ENCODE measurements around the gene EPHA6.

Gene EPHA6

DNA sequence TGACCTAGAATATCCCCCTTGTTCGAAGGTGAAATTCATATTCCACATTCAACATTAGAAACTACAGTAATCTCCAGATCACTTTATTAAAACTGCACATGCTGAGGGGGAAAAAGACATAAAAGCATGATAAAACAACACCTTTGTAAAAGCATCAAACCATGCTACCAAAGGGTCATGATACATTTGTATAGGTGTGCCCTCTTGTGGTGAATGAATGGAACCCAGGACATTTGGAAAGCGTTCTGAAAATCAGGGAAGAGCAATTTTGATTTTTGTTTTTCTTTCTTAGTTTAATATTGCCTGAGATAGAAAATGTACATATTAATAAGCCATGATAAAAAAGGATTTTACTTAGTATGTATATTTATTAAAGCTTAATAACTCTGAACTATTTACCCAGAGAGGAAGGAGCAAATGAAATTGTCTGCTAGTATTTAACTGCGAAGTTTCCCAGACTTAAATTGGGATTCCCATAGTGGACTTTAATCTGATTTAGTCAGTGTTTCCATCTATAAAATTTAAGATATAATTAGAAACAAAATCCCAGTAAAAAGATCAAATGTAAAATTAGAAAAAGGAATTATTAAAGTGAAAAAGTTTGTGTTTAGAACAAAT, 844.4 kb downstream of the EPHA6 start:
- DNase-seq: peak; percentile 0

DNA sequence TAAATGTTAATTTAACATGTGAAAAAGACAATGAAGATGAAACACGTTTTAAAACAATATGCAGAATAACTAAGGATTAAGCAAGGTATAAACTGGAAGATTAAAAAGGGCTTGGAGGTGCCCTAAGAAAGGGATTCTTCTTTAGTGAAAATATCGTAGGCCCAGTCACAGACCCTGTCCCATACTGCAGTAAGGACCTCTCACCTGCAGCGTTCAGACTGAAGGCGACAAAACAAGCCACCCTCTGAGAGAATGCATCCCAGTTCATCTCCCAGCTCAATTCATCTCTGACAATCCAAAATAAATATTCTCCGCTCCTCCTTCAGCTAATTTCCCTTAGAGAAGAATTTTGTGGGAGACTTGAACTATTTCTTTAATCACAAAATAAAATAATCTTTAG, 847.9 kb downstream of the EPHA6 start:
- no peak for DNase-seq

DNA sequence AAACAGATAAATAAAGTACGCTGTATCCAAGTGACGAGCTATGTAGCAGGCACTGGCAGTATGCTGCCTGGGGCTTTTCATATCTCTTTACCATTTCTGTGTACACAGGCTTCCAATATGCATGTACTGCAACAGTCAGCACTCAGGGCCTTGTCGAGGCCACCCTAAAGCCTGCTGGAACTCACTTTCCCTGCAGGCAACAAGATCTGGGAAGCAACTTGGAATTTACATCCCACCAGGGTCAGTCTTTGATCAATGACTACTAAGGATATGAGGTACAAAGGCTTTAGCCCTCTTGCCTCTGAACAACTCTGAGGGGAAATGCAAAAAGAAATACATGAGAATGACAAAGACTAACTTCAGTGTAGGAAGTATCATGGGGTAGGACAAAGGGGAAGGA, 848.4 kb downstream of the EPHA6 start:
- no peak for DNase-seq

DNA sequence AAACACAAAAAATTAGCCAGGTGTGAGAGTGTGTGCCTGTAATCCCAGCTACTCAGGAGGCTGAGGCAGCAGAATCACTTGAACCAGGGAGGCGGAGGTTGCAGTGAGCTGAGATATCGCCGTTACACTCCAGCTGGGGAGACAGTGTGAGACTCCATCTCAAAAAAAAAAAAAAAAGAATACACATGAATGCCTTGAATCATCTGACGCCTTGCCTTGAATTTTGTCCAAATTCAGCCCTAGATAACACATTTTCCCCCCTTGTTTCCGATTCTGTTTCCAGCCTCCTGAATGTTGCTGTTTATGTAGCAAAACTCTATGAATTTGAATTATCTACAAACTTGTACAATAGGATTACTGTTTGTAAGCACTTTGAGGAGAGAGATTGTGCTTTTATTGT, 851.5 kb downstream of the EPHA6 start:
- DNase-seq: no peak

DNA sequence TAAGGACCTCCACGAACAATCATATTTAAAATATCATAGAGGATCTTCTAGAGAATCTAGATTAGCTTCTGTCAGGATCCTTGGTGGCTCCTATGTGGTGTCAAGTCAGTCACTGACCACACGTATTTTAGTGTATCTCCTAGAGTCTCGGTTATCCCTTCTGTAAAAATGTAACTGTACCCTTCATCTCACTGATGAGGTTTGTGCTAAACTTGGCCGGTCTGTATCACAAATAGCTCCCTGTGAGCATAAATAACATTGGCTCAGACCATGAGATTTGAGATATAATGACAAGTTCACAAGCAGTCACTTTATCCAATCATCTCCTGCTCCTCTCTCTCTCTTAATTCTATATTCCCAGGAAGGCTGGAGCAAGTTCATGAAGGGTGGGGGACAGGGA, 856.6 kb downstream of the EPHA6 start:
- DNase-seq: no peak

DNA sequence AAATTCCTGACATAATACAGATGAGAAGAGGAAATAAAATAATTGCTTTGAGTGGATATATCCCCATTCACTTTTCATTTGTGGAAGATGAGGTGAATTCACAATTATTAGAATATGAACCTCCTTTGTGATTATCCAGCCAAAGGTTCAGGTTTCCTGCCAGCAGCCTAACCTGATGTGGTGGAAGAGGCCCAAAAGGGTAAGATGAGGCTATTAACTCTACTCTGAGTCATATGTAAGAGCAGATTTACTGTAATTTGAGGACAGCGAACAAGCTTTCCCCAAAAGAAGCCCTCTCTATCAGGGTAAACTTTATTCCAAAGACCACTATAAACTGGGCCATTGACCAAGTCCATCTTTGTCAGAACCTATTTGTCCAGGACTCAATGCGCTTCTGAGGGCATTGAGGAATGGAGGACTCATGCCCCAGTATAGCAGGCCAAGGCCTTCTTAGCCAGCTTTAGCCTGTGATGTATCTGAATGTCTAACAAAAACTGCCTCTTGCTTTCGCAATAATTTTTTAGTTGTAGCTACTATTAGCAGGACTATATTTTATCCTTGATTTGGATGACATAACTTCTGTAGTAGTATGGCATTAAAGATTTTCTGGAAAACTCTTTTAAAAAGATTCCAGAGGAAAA, 859.1 kb downstream of the EPHA6 start:
- DNase-seq: no peak

DNA sequence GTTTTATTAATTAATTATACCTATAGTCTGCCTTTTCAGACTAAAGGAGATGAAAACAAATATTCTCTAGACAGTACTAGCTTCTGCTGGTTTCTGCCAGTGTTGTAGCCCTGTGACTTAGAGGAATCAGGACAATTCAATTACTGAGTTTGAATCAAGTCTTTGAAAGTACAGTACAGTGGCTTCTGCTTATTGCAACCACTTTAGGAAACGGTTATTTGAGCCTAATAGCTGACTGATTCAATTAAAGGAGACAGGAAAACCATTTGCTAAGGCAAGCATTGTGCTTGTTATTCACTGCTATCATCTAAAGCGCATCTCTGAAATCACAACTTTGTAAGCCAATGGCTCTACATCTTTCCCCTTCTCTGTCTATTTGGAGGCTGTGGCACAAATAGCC, 860.1 kb downstream of the EPHA6 start:
- no peak for DNase-seq

DNA sequence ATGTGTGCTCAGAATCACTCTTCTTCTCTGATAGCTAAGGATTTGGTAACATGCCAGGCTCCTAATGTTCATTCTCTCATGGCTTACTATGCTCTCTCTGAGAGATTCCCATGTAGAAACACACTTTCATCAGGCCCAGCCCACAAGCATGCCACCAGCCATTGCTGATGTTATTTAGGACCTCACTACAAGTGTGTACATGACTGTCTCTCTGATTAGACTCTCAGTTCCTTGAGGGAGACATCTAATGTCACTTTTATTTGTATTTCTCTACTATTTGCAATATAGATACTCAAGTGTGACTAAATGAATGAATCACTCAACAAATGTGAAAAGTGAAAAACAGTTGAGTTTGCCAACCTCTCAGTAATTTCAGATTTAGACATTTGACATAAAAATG, 865.8 kb downstream of the EPHA6 start:
- DNase-seq: no peak

DNA sequence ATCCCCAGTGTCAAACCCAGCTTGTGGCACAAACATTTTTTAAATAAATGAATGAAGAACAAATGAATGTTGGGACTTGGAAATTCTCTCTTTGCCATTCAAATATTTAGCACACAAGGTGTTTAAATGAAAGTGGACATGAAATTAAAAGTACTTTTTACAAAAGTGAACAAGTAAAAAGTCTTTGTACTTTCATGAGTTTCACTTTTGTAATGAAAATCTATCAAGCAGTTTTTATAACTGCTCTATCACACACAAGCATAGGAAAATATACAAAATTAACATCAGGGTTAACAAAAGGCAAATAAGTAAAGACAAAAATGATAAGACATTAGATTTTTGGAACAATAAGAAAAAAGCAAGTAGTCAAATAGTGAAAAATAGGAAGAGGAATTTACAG, 866.3 kb downstream of the EPHA6 start:
- no peak for DNase-seq

DNA sequence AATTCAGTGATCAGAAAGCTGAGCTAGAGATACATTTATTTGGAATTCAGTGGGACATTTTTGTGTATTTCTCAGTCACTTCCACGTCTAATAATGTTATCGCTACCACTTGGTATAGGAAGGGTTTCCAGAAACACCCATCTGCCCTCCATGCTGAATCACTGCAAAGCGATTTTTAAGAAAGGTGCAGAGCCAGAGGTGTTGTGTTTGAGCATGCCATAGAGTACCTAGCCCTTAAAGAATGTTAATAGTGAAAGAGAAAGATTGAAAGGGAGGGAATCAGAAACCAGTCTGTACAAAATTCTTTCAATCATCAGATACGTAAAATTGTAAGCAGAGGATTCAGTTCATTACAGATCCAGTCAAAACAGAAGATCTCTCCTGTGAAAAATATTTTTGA, 870.1 kb downstream of the EPHA6 start:
- DNase-seq: no peak

DNA sequence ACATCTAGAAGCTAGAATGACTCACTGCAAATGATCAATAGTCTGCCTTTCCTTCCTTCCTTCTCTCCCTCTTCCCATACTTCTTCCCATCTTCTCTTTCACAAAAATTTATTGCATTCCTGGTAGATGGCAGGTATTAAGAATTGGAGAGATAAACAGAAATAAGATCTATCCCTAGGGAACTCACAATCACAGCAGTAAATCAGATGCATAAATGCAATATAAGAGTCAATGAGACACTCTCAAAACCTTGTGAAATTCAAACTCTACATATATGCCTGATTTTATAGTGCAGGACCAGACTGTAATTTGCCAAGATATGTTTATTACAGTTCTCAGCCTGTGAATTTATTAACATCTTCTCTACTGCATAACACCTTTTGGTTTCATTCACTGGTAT, 871.9 kb downstream of the EPHA6 start:
- DNase-seq: no peak

DNA sequence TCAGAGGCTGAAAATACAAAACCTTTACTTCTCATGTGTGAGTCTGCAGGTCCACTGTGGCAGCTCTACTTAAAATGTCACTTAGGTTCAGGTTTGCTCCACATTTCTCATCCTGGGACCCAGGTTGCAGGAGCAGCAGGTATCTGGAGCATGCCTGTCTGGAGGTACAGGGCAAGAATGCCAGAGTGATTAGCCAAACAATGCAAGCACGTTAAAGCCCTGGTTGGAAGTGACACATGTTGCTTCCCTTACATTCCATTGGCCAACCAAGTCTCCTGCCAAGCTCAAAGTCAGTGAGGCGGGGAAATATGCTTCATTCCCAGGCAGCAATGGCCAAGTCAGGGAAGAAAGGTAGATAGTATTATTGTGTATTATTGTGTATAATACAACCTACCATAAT, 873.3 kb downstream of the EPHA6 start:
- DNase-seq: no peak

DNA sequence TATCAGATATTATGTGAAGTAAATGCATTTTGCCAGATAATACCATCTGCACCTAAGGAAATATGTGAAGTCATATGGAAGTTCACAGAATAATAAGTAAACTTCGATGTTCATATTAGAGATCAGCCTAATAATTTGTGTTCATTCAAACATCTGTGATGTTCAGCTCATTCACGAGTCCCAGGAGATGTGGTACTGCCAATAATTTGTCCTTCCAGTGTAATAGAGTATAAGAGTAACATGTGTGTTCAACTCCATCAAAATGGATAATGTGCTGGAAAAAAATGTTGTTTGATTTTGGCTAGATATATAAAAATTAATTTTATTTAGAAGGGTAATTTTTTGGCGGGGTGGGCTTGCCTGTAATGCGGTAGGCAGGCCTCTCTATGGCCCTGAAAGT, 874.7 kb downstream of the EPHA6 start:
- DNase-seq: no peak

DNA sequence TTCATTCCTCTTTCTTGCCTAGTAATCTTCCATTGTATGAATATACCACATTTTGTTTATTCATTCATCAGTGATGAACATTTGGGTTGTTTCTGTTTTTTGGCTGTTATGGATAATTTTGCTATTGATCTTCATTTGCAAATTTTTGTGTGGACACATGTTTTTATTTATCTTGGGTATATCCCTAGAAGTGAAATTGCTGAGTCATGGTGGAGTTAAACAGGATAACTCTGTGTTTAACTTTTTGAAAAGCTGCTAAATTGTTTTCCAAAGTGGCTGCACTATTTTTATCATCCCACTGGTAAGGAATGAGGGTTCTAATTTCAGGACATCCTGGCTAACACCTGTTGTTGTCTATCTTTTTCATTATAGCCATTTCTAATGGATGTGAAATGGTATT, 875.6 kb downstream of the EPHA6 start:
- DNase-seq: no peak

DNA sequence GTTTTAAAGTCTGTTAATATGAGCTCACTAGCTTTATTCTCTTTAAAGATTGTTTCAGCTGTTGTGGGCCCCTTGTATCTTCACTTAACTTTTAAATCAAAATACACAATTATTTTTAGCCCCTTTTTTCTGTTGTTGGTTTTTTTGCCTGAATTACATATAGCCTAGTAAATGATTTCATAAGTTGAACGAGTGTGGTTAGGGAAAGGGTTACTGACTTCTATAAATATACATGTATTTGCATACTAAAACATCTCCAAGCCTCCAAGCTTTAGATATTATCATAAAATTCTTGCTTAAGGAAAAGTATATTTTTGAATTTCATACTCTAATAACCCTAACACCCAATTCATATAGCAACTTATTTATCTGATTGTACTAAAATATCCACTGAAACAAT, 877.0 kb downstream of the EPHA6 start:
- no peak for DNase-seq

DNA sequence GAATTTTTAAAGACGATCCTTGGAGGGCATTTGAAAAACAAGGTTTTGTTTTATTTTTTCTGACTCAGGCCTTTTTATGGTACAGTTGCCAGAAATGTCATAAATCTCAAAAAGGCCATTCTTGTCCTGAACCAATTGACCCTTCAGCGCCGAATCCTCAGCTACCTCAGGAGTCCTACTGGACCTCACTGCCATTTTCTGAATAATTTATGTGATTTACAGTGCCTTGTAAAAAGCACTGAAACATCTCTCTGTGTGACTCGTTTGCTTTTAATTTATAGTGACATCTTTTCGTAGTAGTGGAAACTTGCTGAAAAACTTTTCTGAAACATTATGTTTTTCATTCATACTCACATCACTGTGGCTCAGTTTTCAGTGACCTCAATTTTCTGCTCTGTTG, 878.0 kb downstream of the EPHA6 start:
- DNase-seq: no peak

DNA sequence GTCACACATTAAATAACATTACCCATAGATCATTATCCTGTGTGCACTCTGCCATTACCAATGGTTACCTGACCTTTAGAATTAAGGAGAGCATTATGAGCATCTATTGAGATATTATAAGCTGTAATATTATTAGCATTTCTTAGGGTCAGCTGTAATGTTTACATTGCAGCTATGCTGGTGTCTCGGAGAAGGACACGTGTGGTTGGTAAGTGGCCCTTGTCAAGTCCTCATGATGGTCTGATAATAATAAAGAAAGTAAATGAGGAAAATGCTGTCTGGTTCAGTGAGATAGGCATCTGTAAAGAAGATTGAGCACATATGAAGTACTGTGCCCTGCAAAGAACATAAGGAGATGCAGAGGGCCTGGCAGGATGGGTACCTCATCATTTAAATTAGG, 878.4 kb downstream of the EPHA6 start:
- no peak for DNase-seq

DNA sequence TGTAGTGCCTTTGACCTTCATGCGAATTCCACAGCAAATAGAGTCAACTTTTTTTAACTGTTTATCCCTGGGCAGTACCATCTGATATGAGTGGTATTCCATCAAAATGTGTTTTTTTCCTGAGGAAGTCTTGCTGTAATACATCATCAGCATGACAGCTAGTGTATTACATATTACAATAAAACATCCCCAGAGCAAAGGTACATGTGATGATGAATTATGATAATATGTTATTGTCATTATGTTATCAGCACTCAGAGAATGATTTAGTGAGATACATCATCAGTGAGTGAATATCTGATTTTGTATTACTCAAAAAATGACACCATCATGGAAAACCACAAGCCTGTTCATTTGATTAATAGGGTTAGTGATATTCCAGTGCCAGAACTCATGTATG, 880.5 kb downstream of the EPHA6 start:
- DNase-seq: no peak

DNA sequence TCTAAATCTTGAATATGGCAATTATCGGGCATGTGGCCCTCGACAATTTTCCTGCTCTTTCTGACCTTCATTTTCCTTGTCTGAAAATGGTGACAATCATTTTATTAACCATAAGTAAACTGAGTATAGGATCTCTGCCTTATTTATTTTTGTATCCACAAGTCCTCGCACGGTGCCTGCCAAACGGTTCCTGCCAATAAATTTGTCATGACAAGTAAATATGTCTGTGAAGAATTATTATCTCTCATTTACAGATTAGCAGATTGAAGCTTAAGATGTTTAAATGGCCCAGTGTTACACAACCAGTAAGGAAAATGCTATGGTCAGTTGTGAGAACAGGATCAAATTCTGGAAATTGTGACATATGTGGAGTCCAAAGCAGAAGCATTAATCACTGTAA, 884.3 kb downstream of the EPHA6 start:
- DNase-seq: no peak

DNA sequence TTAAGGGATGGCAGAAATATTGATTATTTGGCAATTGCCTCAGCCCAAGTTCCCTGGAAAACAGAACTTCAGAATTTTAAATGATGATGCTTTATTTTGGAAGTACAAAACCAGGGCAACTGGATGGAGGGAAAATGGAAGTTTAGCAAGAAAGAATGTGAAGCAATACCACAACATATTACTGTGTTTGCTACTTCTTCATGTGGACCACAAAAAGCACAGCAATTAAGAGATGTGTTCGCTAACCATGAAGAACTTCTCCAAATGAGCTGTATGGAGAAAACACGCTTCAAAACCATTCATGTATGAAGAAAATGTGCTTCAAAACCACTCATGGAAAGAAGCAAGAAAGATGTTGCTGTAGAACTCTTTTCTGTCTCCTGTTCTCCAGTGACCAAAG, 885.5 kb downstream of the EPHA6 start:
- DNase-seq: no peak

DNA sequence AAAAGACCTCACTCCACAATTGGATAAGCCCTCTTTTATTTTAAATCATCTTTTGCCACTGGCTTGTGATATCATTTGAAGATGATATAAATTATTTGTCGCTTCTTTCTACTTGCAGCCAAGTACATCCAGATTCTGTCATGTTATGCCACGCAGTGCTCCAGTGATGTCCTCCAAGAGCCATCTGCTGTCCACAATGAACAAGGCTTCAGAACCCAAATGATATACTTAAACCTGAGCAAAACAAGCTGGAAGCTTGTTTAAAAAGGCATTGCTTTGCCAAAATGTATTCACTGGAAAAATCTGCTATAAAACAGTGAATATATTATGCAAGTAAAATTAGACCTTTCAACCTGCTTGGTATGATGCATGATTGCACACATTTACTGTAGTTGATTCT, 891.4 kb downstream of the EPHA6 start:
- DNase-seq: no peak

DNA sequence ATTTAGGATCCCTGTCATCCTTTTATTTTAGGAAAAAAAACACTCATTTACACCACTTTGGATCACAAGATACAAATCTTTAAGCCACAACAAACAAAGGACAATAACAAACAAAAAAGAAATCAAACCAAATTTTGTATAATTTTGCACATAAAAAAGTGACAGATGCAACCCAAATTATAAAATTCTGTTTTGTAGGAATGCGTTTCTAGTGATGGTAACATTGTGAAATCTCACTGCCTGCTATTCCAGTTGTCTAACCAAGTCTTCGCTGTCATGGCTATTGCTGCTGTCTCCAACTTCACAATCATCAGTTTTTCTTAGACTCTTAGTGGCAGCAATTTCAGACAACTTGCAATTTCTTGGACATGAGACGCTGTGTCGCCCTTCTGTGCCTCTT, 891.8 kb downstream of the EPHA6 start:
- DNase-seq: no peak

DNA sequence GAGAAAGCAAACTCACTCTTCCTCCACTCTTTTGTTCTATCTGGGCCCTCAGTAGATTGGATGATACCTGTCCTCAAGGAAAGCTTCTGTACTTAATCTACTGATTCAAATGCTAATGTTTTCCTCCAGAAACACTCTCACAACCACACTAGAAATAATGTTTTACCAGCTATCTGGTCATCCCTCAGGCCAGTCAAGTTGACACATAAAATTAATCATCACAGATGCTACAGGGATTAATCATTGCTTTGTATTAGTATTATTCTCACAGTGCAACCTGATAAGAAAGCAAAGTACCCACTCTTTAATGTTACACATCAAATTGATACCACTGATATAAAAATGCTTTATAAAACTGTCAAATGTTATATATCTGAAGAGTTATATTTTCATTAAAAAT, 897.3 kb downstream of the EPHA6 start:
- DNase-seq: no peak

DNA sequence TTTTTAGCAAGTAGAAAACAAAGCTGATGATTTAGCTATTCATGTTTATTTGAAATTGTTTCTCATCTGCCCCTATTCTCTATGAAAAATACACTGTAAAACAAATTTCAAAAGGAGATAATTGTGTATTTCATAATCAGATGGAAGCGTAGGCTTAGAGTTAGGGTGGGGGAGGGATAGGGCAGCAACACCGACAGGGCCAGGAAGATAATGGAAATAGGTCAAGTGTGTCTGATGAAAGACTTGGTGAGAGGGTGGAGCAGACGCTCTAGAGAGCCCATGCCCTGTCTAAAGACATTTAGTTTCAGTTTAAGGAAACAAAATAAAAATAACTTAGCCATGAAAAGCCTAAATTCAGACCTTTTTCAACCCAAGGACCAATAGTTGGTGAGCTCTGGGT, 898.5 kb downstream of the EPHA6 start:
- no peak for DNase-seq

DNA sequence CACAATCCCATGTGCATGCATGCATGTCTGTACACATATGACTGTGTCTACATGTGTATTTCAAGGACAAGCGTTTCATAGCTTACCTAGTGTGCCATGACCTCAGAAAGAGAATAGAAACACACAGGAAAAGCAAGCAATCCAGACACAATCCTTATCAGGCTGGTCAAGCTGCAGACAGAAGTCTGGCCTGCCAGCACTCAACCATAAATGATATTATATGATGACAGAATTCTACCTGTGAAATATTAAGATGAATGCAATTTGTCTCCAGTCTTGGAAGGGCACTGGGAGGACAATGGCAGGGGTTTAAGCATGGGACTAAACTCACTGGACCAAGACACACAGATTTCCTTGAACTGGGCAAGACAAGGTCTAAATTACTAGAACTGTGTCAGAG, 899.2 kb downstream of the EPHA6 start:
- DNase-seq: no peak

Data from EL (cell line).